Measurements from ENCODE around the gene METTL24.
A peak's percentile ranks its signal among the peaks of the same experiment; 100 is the strongest.

The METTL24 gene

DNA sequence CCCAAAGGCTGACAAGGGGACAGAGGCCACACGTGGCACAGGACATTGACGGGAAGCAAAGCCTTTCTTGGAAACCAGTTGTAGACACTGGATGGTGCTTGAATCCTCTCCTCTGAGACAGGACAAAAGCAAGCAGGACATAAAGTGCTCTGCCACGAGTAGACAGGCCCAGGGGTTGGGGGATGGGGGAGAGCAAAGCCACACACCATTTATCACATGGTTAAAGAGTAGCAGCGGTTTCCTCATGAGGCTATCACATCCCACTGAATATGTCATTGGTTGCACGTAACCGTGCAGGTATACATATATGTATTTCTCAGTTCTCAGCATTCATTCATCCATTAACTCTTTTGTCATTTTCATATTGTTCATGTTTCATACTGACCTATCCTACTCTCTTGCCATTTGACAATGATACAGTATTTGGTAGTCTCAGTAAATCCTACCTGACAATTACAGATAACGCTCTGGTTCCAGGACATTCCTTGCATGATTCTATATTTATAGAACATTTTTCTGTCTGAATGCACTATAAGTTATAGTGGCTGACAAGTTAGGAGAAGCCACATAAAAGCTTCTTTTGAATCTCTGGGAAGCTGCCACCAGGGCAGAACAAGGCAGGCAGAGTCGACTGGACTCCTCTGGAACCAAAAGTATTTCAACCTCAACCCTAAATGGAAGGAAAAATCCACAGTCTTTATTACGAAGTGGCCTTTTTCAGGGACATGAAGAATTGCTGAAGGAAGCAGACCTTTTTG, 23.5 kb downstream of the METTL24 start:
- no peak for DNase-seq

DNA sequence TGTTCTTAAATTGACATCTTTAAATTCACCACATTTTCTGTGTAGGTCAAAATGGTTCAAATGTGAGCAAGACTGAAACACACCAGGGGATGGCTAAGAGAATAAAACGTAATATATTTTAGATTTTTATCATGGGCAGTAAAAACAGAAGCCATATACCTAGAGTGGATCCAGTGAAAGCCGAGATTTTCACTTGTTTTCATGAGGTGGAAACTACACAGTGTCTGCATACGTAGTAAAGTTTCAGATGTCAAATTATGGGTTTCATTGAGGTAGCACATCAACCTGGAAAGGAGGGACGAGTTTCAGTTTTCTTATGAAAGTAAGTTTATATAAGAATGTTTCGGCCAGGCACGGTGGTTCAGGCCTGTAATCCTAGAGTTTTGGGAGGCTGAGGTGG, 25.9 kb downstream of the METTL24 start:
- no peak for DNase-seq

DNA sequence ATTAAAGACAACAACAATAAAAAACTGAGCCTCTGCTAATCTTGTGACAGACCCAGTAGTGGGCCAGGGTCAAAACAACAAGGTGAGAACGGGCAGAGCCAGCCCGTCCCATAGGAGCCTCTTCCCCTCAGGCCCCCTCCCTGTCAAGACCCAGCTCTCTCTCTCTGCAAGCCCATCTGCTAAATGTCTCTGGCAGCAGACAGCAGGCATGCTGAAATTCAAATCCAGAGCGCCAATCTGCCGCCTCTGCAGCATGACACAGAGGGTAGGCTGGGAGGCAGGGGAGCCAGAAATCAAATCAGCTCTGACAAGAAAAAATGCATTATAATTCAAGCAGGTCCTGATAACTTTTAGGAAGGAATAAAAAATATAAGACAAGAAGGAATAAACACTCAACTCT, 26.3 kb downstream of the METTL24 start:
- peak; percentile 62 for DNase-seq

DNA sequence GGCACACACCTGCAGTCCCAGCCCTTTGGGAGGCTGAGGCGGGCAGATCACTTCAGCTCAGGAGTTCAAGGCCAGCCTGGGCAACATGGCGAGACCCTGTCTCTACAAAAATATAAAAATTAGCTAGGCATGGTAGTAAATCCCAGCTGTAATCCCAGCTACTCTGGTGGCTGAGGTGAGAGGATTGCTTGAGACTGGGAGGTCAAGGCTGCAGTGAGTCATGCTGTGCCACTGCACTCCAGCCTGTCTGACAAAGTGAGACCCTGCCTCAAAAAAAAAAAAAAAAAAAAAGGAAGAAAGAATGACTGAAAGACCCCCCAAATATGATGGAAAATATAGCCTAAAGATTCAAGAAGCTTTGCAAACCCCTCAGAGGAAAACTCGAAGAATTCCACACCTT, 26.8 kb downstream of the METTL24 start:
- DNase-seq = no peak

DNA sequence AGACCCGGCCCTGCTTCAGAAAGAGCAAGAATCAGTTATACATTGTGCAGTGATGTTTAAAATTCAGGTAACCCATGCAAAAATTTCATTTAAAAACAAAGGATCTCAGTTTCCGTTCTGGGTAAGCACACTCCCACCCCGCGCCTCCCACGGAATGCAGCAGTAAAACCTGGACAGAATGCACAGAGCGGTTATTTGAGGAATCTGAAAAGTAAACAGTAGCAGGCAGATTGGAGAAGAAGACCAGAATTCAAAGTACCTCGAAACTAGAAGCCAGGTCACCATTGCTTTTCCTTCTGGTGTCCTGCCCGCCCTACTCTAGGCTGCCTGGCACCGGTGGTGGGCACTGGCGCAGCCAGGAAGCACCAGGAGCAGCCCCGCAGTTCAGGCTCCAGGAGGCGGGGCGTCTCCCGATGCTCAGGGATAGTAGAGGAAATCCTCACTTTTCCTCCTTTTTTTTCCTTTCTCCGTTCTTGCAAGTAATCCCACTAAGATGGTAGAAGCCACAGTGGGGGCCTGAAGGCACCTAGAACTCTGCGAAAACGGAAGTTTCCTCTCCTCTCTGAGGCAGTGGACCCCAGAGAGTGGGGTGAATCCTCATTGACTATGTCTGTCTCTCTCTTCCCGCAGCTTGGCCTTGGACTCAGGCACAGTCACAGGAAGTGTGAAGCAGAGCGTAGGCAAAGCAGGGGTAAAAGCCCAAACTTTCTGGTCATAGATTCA, 28.3 kb downstream of the METTL24 start:
- DNase-seq = no peak

- no peak for DNase-seq
Measured at GRCh38 chr6:110329348-110329713, 28.8 kb downstream of the METTL24 start.

DNA sequence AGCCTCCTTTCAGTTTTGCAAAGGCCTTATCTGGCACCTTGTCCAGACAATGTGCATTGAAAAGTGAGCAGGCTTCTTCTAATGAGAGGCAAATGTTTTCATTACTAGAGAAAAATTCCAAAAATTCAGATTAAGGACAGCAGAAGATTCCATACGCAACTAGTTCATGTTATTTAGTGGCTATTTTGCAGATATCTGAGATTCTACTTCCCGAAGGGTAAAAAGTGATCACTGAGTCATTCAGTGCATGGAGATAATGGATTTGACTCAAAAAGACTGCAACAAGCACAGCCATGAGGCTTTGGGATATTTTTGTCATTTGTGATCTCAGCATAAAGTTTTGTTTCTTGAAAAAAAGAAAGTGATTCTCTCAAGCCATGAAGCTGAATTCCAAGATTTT, 29.9 kb downstream of the METTL24 start:
- DNase-seq = no peak

GRCh38 chr6:110327391-110327790, 30.8 kb downstream of the METTL24 start:
- DNase-seq = no peak

DNA sequence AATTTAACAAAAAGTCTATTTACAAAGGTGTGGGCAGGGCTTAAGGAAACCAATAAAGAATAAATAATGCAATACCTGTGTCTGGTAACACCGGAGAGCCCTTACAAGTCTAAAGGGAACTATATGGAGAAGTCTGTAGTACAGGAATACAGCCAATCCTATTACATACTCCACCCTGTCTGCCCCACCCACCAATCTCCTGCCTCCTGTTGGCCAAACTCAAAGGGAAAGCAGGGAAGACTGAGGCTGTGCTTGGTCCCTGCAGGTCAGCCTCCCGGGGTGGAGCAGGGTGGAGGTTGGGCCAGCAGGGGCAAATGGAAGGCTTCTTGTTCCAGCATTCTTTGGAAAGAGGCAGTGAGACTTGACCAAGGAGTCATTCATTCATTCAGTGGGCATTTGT, 31.5 kb downstream of the METTL24 start:
- DNase-seq = no peak

DNA sequence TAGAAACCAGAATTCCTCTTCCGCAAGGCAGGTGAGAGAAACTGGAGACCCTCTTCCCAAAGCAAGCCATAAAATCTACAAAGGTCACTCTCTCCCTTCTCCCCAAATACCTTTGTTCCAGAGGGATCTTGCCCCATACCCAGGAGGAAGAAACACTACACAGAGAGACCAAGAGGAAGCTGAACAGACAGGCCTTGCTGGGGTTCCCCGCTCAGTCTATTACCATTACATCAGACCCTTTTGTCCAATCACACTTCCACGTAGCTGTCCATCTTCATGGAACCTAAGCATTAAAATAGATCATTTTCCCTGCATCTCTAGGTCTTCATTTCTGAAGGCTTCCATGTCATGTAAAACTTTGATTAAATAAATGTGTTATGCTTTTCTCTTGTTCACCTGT, 32.1 kb downstream of the METTL24 start:
- DNase-seq = no peak

- no peak for DNase-seq
Measured at GRCh38 chr6:110325197-110325596, 33.0 kb downstream of the METTL24 start.

- no peak for DNase-seq
Measured at GRCh38 chr6:110324548-110324947, 33.6 kb downstream of the METTL24 start.

- DNase-seq = no peak
Measured at GRCh38 chr6:110323258-110323657, 34.9 kb downstream of the METTL24 start.

DNA sequence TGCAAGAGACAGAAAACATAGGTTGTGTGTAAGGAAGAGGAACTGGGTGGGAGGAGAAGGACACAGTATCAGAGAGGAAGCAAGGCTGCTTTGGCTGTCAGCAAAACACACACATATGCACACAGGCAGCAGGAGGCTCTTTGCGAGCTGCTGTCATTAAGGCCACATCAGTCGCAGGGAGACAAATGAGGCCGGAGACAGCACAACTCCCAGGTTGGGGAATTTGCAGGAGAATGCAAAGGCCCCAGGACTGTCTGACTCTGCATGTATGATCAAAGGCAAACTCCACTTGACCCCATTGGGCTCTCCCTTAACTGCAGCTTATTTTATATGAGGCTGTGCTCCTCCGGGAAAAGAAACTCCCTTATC, 35.3 kb downstream of the METTL24 start:
- no peak for DNase-seq

DNA sequence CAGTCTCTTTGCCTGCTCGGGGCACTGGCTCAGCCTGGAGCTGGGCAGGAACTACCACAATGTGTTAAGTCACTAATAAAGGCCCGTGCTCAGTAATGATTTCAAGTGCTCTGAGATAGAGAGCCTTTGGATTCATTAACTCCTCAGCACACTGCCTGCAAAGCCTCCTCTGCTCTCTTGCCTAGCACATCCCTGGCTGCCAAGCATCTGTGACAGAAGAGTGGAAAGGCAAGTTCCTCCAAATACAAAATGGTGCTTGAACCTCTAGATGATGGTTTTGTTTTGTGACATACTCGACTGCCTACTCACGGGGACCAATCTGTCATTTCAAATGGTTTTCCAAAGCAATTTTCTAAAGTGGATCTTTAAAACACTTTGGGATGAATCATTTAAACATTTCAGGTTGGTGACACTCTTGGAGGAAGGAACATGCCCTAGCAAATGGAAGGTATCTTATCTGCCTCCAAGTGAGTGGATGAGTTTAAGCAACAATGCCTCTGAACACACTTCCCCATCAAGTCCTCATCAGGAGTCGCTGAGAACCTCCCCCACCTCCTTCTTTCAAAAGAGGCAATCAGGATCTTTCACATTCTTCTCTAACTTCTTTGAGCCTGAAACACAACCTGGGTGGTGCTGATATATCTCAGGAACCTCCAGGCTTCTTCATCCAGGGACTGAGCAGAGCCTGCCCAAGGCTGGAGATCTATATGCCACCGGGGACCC, 35.8 kb downstream of the METTL24 start:
- DNase-seq = no peak

- DNase-seq = no peak
Measured at GRCh38 chr6:110320307-110320706, 37.8 kb downstream of the METTL24 start.

- DNase-seq = peak; percentile 39
Measured at GRCh38 chr6:110319843-110320242, 38.3 kb downstream of the METTL24 start.

- no peak for DNase-seq
Measured at GRCh38 chr6:110319381-110319780, 38.8 kb downstream of the METTL24 start.

DNA sequence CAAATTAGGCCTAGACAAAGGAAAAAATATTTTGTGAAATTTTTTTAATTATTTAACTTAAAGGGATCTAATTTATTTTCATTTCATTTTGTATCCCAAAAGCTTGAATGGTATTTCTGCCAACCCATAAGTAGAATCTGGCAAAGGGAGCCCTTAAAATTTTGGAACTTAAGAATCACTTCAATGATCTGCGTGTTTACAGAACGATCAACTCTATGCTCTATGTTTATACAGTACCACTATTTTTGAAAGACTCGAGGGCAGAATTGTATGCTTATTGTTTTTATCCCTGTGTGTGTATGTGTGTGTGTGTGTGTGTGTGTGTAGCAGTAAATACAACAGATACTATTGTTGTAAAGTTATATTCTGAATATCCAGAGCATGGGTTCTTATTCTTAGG, 39.2 kb downstream of the METTL24 start:
- DNase-seq = no peak

DNA sequence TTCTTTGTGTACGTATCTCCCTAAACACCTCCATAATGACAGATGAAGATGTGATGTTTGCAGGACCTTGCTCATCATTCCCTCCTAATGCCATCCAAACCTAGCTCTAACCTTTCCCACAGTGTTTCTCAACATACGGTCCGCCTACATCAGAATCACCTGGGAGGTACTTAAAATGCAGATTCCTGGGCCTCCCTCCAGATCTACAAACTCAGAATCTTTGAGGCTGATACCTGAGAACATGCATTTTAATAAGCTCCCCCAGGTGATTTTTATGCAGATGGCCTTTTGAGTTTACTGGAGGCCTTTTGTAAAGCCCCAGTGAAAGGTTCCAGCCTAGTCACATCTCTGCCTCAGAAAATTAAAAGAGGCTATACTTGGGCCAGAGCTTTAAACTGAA, 40.5 kb downstream of the METTL24 start:
- no peak for DNase-seq

GRCh38 chr6:110317189-110317588, 41.0 kb downstream of the METTL24 start:
- DNase-seq = no peak

GRCh38 chr6:110315869-110316398, 42.2 kb downstream of the METTL24 start:
- DNase-seq = no peak

GRCh38 chr6:110315207-110315868, 42.8 kb downstream of the METTL24 start:
- no peak for DNase-seq
